ENCODE data around the gene ISOC2. TPM values are rescaled to one million over a fixed set of nuclear protein-coding genes. Genes with fewer than 3 reads are reported as not detected.

Gene ISOC2
- total RNA-seq, 1 experiment from 2014 or later: 72.2 TPM

- Mint-ChIP-seq H3K4me1 (peaks cover 14 to 42% of the 10 kb centered on the region in 2 experiments), H3K9me3 (no peaks in the 10 kb centered on the region), H3K36me3 (ENCODE audit: insufficient read depth in 1 of 3, low read depth in 3 of 3) (peaks cover 2 to 9% (median 8%) of the 10 kb centered on the region in 3 experiments; a peak in 5 of 7 replicates), H3K27me3 (ENCODE audit: low read depth) (no peaks in the 10 kb centered on the region; the same call in 1 of the 2 replicates), H3K4me3 (peak within 1 kb of the TSS; percentile 86 to 93), H3K27ac (peak within 1 kb of the TSS; percentile 92 to 97 (median 96); a peak in 5 of 7 replicates)
- Histone ChIP-seq H3K4me2 (ENCODE audit: insufficient read depth, insufficient read length, low read length) (peak within 1 kb of the TSS; percentile 52), H3K14ac (ENCODE audit: insufficient read depth, low read length) (0 out of 2 replicates have a peak within 1 kb of the TSS, but pooled peaks have one; percentile 17), H3K9me3 (ENCODE audit: control insufficient read depth, low read depth, low read length) (no peaks in the 10 kb centered on the region), H2BK20ac (ENCODE audit: low read depth, low read length, poor library complexity, severe bottlenecking) (no peak within 1 kb of the TSS), H4K20me1 (ENCODE audit: control insufficient read depth, insufficient read depth, insufficient read length) (no peaks in the 10 kb centered on the region), H2AK5ac (ENCODE audit: insufficient read length, low read length) (no peak within 1 kb of the TSS), H3K56ac (ENCODE audit: insufficient read length, low read depth, low read length) (no peak within 1 kb of the TSS), H3K23ac (ENCODE audit: insufficient read length, low read depth, low read length) (no peak within 1 kb of the TSS), H3K4me1 (ENCODE audit: insufficient read depth, low read length) (peaks cover 3% of the 10 kb centered on the region), H3K27me3 (ENCODE audit: insufficient read depth, low read length) (no peaks in the 10 kb centered on the region), H3K18ac (ENCODE audit: insufficient read length, low read depth, low read length) (peak within 1 kb of the TSS; percentile 24), H2BK5ac (ENCODE audit: insufficient read length, low read length) (no peak within 1 kb of the TSS), H3K23me2 (ENCODE audit: insufficient read length, low read depth, low read length, poor library complexity, severe bottlenecking) (peaks cover 8% of the 10 kb centered on the region), H2BK120ac (ENCODE audit: low read depth, low read length, poor library complexity, severe bottlenecking) (no peak within 1 kb of the TSS), H2AFZ (ENCODE audit: low read length) (no peak within 1 kb of the TSS), H3K9ac (ENCODE audit: extremely low read depth, insufficient read length, low read length) (peak within 1 kb of the TSS; percentile 27), H3K27ac (ENCODE audit: insufficient read length, low read depth, low read length) (no peak within 1 kb of the TSS), H3K79me1 (ENCODE audit: insufficient read depth, low read depth, low read length, poor library complexity, severe bottlenecking) (no peaks in the 10 kb centered on the region), H2BK15ac (ENCODE audit: low read depth, low read length) (no peak within 1 kb of the TSS), H4K5ac (ENCODE audit: insufficient read length, low read depth, low read length) (no peak within 1 kb of the TSS), H4K8ac (replicated peaks; ENCODE audit: insufficient read length, low read depth, low read length) (no peak within 1 kb of the TSS), H3T11ph (ENCODE audit: low read length) (no peak within 1 kb of the TSS), H2BK12ac (ENCODE audit: insufficient read length, low read depth, low read length) (no peak within 1 kb of the TSS), H3K4ac (ENCODE audit: low read depth, low read length) (no peak within 1 kb of the TSS), H4K91ac (ENCODE audit: insufficient read length, low read depth, low read length) (no peak within 1 kb of the TSS), H3K79me2 (ENCODE audit: insufficient read depth, low read length) (no peaks in the 10 kb centered on the region)
- DNase-seq: peak; percentile 91
- no CpG with 5 or more reads among the region's 78 CpGs for WGBS (ENCODE audit: extremely low coverage, insufficient read length, low lambda C conversion rate)
- TF ChIP-seq CTCF (conservative IDR thresholded peaks at IDR 0.05): no peak
Measured at GRCh38 chr19:55484593-55485438, 23.4 kb upstream of the ISOC2 start, which contains the start of gene NAT14. NAT14 (plus strand) TSS chr19:55485188; CDS start chr19:55485709, 521 bp downstream.

Data from H9 (cell line).